Fibroblast of lung (primary cell): ENCODE results near the gene KCNMA1.

ENCODE experiments used
- EZH2 ChIP-seq: IDR thresholded peaks from 2 replicates; pipeline ENCODE4 v1.5.1; 2012; ENCODE audit warnings: low read length, control low read depth, mild to moderate bottlenecking; ENCODE audit errors: missing control alignments
- TF ChIP-seq, protein P1 (sequence below), 2 donors: IDR thresholded peaks in 1 of 2; conservative IDR thresholded peaks in 1 of 2; 1 replicate in 1 of 2; 2 replicates in 1 of 2; pipeline ENCODE4 v1.5.1; 2011 to 2012; ENCODE audit warnings: low read length in 2 of 2, control low read depth in 1 of 2, inconsistent platforms in 1 of 2, low read depth in 1 of 2, mild to moderate bottlenecking in 1 of 2

DNA sequence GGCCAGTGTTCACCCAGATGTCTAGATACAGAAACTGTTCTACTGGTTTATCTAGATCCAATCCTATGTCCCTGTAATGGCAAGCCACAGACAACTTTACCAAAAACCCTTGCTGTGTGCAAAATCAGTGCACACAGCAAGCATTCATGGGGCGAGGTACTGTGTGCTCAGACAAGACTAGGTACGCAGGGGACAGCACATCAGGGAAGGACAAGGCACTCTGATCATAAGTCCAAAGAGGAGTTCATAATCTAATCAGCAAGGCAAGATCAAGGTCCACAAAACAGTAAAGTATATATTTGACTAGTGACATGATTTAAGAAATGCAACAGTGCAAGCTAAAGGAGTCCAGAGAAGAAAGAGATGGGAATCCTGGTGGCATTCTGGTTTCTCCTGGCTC lies 25.9 kb downstream of the KCNMA1 start:
- TF ChIP-seq EZH2: no peak
- TF ChIP-seq, protein P1, sequence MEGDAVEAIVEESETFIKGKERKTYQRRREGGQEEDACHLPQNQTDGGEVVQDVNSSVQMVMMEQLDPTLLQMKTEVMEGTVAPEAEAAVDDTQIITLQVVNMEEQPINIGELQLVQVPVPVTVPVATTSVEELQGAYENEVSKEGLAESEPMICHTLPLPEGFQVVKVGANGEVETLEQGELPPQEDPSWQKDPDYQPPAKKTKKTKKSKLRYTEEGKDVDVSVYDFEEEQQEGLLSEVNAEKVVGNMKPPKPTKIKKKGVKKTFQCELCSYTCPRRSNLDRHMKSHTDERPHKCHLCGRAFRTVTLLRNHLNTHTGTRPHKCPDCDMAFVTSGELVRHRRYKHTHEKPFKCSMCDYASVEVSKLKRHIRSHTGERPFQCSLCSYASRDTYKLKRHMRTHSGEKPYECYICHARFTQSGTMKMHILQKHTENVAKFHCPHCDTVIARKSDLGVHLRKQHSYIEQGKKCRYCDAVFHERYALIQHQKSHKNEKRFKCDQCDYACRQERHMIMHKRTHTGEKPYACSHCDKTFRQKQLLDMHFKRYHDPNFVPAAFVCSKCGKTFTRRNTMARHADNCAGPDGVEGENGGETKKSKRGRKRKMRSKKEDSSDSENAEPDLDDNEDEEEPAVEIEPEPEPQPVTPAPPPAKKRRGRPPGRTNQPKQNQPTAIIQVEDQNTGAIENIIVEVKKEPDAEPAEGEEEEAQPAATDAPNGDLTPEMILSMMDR (conservative IDR thresholded peaks at IDR 0.05 in 1 of 2, IDR thresholded peaks at IDR 0.05 in 1 of 2; ENCODE audit: low read depth in 1 of 2, low read length in 2 of 2): no peak
